Measurements from ENCODE around the gene WNT3A. TPM values are rescaled to one million over a fixed set of nuclear protein-coding genes. Genes with fewer than 3 reads are reported as not detected.

Gene WNT3A
- total RNA-seq, 1 experiment from 2014 or later, result not detected

GRCh38 chr1:228008391-228009115, 1.8 kb downstream of the WNT3A start:
- H3K27ac Mint-ChIP-seq (ENCODE audit: unreplicated experiment), result no peak overlapping the region
- DNase-seq, result no peak
- CTCF ChIA-PET, result no interaction called here
- no peak overlapping the region for H3K4me3 Mint-ChIP-seq (ENCODE audit: low read depth, unreplicated experiment)
- BruUV-seq (replicated peaks), result no TSS peak
- H3K27me3 Mint-ChIP-seq (ENCODE audit: unreplicated experiment), result peaks cover 99% of the 10 kb centered on the region
- TF ChIP-seq CTCF (IDR thresholded peaks at IDR 0.05; ENCODE audit: unreplicated experiment), result no peak
- intact Hi-C loops (cut with micrococcal nuclease; ENCODE audit: unreplicated experiment), result no loop called here
- H3K4me1 Mint-ChIP-seq (ENCODE audit: low read depth, unreplicated experiment), result no peaks in the 10 kb centered on the region
- H3K36me3 Mint-ChIP-seq (ENCODE audit: insufficient read depth, unreplicated experiment), result no peaks in the 10 kb centered on the region
- no peaks in the 10 kb centered on the region for H3K9me3 Mint-ChIP-seq (ENCODE audit: low read depth, unreplicated experiment)

- no TSS peak for BruUV-seq (replicated peaks)
- no peak for DNase-seq
- Mint-ChIP-seq H3K27ac (ENCODE audit: unreplicated experiment) (no peak overlapping the region), H3K4me3 (ENCODE audit: low read depth, unreplicated experiment) (no peak overlapping the region), H3K36me3 (ENCODE audit: insufficient read depth, unreplicated experiment) (no peaks in the 10 kb centered on the region), H3K27me3 (ENCODE audit: unreplicated experiment) (peaks cover 99% of the 10 kb centered on the region), H3K4me1 (ENCODE audit: low read depth, unreplicated experiment) (no peaks in the 10 kb centered on the region), H3K9me3 (ENCODE audit: low read depth, unreplicated experiment) (no peaks in the 10 kb centered on the region)
- TF ChIP-seq CTCF (IDR thresholded peaks at IDR 0.05; ENCODE audit: unreplicated experiment), result no peak
- intact Hi-C loops (cut with micrococcal nuclease; ENCODE audit: unreplicated experiment), result no loop called here
- CTCF ChIA-PET, result no interaction called here
Observed at GRCh38 chr1:228009116-228009827, 2.5 kb downstream of the WNT3A start.

- H3K4me3 Mint-ChIP-seq (ENCODE audit: low read depth, unreplicated experiment), result no peak overlapping the region
- no peaks in the 10 kb centered on the region for H3K4me1 Mint-ChIP-seq (ENCODE audit: low read depth, unreplicated experiment)
- DNase-seq, result no peak
- TF ChIP-seq CTCF (IDR thresholded peaks at IDR 0.05; ENCODE audit: unreplicated experiment), result no peak
- no peaks in the 10 kb centered on the region for H3K36me3 Mint-ChIP-seq (ENCODE audit: insufficient read depth, unreplicated experiment)
- intact Hi-C loops (cut with micrococcal nuclease; ENCODE audit: unreplicated experiment), result no loop called here
- H3K9me3 Mint-ChIP-seq (ENCODE audit: low read depth, unreplicated experiment), result no peaks in the 10 kb centered on the region
- CTCF ChIA-PET, result no interaction called here
- no TSS peak for BruUV-seq (replicated peaks)
- H3K27ac Mint-ChIP-seq (ENCODE audit: unreplicated experiment), result no peak overlapping the region
- H3K27me3 Mint-ChIP-seq (ENCODE audit: unreplicated experiment), result peaks cover 94% of the 10 kb centered on the region
Observed at GRCh38 chr1:228009828-228010775, 3.3 kb downstream of the WNT3A start.

GRCh38 chr1:228010921-228011320, 4.1 kb downstream of the WNT3A start:
- BruUV-seq (replicated peaks), result no TSS peak
- no peak for TF ChIP-seq CTCF (IDR thresholded peaks at IDR 0.05; ENCODE audit: unreplicated experiment)
- H3K36me3 Mint-ChIP-seq (ENCODE audit: insufficient read depth, unreplicated experiment), result no peaks in the 10 kb centered on the region
- H3K4me3 Mint-ChIP-seq (ENCODE audit: low read depth, unreplicated experiment), result no peak overlapping the region
- no peak overlapping the region for H3K27ac Mint-ChIP-seq (ENCODE audit: unreplicated experiment)
- no peak for DNase-seq
- intact Hi-C loops (cut with micrococcal nuclease; ENCODE audit: unreplicated experiment), result no loop called here
- CTCF ChIA-PET, result no interaction called here
- H3K4me1 Mint-ChIP-seq (ENCODE audit: low read depth, unreplicated experiment), result no peaks in the 10 kb centered on the region
- peaks cover 86% of the 10 kb centered on the region for H3K27me3 Mint-ChIP-seq (ENCODE audit: unreplicated experiment)
- no peaks in the 10 kb centered on the region for H3K9me3 Mint-ChIP-seq (ENCODE audit: low read depth, unreplicated experiment)

Data from Calu3 (cell line).